ENCODE data around the gene GID4. TPM values are rescaled to one million over a fixed set of nuclear protein-coding genes. Genes with fewer than 3 reads are reported as not detected.
A peak's percentile ranks its signal among the peaks of the same experiment; 100 is the strongest.

GID4 gene
- total and polyA plus RNA-seq, 2 of the 13 experiments (the other 11 are each of a cell fraction or from before 2014, with no cell fraction given), result 4.3 to 6.1 TPM

DNA sequence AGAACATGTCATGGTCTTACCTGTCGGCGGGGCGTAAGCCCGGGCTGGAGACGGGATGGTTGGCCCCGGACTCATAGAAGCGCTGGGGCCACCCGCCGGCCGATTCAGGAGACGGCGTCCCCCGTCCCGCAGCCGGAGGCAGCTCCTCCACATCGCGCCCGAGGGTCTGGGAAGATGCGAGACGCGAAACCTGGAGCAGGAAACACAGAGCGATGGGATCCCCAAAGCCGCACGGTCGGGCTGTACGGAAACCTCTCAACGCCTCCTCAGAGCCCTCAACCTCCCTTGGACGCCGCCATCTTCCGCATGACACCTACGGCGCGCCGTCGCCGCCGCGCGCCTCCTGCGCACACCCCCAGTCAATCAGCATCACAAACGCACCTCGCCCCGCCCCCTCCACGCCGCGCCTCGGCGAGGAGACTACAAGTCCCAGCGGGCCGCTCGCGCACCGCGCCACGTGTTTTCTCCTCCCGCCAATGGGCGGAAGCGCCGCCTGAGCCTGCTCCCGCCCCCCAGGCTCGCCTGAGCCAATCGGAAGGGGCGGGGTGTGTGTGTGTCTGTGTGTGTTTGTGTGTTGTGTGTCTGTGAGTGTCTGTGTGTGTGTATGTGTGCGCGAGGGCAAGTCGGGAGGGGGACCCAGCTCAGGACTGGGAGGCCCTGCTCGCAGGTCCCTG, at the start of gene GID4, which contains the start of gene ATPAF2 (continued):
- TF ChIP-seq, protein P1, sequence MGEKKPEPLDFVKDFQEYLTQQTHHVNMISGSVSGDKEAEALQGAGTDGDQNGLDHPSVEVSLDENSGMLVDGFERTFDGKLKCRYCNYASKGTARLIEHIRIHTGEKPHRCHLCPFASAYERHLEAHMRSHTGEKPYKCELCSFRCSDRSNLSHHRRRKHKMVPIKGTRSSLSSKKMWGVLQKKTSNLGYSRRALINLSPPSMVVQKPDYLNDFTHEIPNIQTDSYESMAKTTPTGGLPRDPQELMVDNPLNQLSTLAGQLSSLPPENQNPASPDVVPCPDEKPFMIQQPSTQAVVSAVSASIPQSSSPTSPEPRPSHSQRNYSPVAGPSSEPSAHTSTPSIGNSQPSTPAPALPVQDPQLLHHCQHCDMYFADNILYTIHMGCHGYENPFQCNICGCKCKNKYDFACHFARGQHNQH (CRISPR knock-in tag; IDR thresholded peaks at IDR 0.05), result peak; percentile 59; the same call in 1 of the 2 replicates
- TF ChIP-seq POLR2G (IDR thresholded peaks at IDR 0.05; ENCODE audit: low read depth, low read length), result peak; percentile 68
- peak; percentile 70; the same call in 1 of the 2 replicates for TF ChIP-seq HOXD1 (CRISPR knock-in tag; IDR thresholded peaks at IDR 0.05)
- TF ChIP-seq, protein P2, sequence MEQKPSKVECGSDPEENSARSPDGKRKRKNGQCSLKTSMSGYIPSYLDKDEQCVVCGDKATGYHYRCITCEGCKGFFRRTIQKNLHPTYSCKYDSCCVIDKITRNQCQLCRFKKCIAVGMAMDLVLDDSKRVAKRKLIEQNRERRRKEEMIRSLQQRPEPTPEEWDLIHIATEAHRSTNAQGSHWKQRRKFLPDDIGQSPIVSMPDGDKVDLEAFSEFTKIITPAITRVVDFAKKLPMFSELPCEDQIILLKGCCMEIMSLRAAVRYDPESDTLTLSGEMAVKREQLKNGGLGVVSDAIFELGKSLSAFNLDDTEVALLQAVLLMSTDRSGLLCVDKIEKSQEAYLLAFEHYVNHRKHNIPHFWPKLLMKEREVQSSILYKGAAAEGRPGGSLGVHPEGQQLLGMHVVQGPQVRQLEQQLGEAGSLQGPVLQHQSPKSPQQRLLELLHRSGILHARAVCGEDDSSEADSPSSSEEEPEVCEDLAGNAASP (CRISPR knock-in tag; IDR thresholded peaks at IDR 0.05; ENCODE audit: borderline replicate concordance), result peak; percentile 64; the same call in 1 of the 2 replicates
- no peak for TF ChIP-seq FOXM1 (CRISPR knock-in tag; IDR thresholded peaks at IDR 0.05)
- no peak for TF ChIP-seq ZNF225 (CRISPR knock-in tag; IDR thresholded peaks at IDR 0.05)
- TF ChIP-seq HOXA5 (CRISPR knock-in tag; IDR thresholded peaks at IDR 0.05), result peak; percentile 89; the same call in 1 of the 2 replicates
- no peak; the same call in 1 of the 2 replicates for TF ChIP-seq ZNF572 (CRISPR knock-in tag; IDR thresholded peaks at IDR 0.05)
- TF ChIP-seq GATA4 (IDR thresholded peaks at IDR 0.05; ENCODE audit: borderline replicate concordance, low read depth), result 0 out of 2 replicates have a peak, but pooled peaks have one; percentile 17
- TF ChIP-seq JUNB (CRISPR knock-in tag; IDR thresholded peaks at IDR 0.05; ENCODE audit: borderline replicate concordance), result no peak
- no peak; the same call in 1 of the 2 replicates for TF ChIP-seq HNRNPUL1 (IDR thresholded peaks at IDR 0.05; ENCODE audit: low read depth, low read length)
- no peak for TF ChIP-seq ZNF180 (CRISPR knock-in tag; IDR thresholded peaks at IDR 0.05; ENCODE audit: borderline replicate concordance, low read depth)
- peak in 1 of 2 experiments; percentile 69; a peak in 2 of 4 replicates for TF ChIP-seq KLF16 (CRISPR knock-in tag; IDR thresholded peaks at IDR 0.05)
- TF ChIP-seq MAFG (CRISPR knock-in tag; IDR thresholded peaks at IDR 0.05), result no peak
- no peak for TF ChIP-seq DMAP1 (CRISPR knock-in tag; IDR thresholded peaks at IDR 0.05)
- TF ChIP-seq MEIS1 (CRISPR knock-in tag; IDR thresholded peaks at IDR 0.05; ENCODE audit: borderline replicate concordance), result peak; percentile 69; the same call in 1 of the 2 replicates
- TF ChIP-seq CHCHD3 (CRISPR knock-in tag; IDR thresholded peaks at IDR 0.05), result no peak
- no peak for TF ChIP-seq ZSCAN20 (CRISPR knock-in tag; IDR thresholded peaks at IDR 0.05; ENCODE audit: borderline replicate concordance)
- TF ChIP-seq KDM5A (IDR thresholded peaks at IDR 0.05; ENCODE audit: borderline replicate concordance, low read length), result peak; percentile 86
- no peak for TF ChIP-seq SATB2 (CRISPR knock-in tag; IDR thresholded peaks at IDR 0.05)
- TF ChIP-seq, protein P3, sequence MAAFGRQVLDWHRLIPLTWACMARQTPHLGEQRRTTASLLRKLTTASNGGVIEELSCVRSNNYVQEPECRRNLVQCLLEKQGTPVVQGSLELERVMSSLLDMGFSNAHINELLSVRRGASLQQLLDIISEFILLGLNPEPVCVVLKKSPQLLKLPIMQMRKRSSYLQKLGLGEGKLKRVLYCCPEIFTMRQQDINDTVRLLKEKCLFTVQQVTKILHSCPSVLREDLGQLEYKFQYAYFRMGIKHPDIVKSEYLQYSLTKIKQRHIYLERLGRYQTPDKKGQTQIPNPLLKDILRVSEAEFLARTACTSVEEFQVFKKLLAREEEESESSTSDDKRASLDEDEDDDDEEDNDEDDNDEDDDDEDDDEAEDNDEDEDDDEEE (CRISPR knock-in tag; IDR thresholded peaks at IDR 0.05), result no peak
- peak; percentile 55 for TF ChIP-seq ZNF768 (CRISPR knock-in tag; IDR thresholded peaks at IDR 0.05)
- TF ChIP-seq, protein P4, sequence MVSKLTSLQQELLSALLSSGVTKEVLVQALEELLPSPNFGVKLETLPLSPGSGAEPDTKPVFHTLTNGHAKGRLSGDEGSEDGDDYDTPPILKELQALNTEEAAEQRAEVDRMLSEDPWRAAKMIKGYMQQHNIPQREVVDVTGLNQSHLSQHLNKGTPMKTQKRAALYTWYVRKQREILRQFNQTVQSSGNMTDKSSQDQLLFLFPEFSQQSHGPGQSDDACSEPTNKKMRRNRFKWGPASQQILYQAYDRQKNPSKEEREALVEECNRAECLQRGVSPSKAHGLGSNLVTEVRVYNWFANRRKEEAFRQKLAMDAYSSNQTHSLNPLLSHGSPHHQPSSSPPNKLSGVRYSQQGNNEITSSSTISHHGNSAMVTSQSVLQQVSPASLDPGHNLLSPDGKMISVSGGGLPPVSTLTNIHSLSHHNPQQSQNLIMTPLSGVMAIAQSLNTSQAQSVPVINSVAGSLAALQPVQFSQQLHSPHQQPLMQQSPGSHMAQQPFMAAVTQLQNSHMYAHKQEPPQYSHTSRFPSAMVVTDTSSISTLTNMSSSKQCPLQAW (CRISPR knock-in tag; IDR thresholded peaks at IDR 0.05), result no peak
- no peak for TF ChIP-seq ZNF720 (CRISPR knock-in tag; IDR thresholded peaks at IDR 0.05)
- TF ChIP-seq MBD4 (IDR thresholded peaks at IDR 0.05; ENCODE audit: borderline replicate concordance, low read length), result no peak

Data from HepG2 (cell line).